GM21526 (cell line): Measurements from ENCODE around the gene ADAMTS13.
"Not testable (repeated sequence)": the region's sequence is repeated elsewhere in the genome, so short reads cannot be mapped to it uniquely, and the experiment has no call there.

ENCODE experiments used
- ATAC-seq: cut with Tn5 transposase; IDR thresholded peaks from one replicate; pipeline ENCODE4 v1.9.1; 2021; ENCODE audit warnings: moderate library complexity; ENCODE audit not compliant: unreplicated experiment, low FRiP score

ADAMTS13 gene

DNA sequence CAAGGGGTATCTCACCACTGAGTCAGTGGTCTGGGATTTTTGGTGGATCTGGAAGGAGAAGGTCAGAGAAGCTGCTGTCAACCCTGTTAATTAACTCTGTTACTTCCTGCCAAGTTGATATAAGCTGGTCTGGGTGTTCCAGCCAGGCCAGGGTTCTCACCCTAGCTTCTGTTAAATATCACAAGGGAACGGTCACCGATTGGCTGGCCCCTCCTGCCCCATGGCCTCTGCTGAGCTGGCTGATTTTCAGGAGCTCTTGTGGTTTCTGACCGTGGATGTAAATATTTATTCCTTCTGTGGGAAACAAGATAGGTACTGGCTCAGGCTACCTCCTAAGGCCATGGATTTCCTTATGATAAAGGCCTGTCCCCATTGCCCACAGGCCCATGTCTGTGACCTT, 1.0 kb downstream of the ADAMTS13 start:
- ATAC-seq = no peak

DNA sequence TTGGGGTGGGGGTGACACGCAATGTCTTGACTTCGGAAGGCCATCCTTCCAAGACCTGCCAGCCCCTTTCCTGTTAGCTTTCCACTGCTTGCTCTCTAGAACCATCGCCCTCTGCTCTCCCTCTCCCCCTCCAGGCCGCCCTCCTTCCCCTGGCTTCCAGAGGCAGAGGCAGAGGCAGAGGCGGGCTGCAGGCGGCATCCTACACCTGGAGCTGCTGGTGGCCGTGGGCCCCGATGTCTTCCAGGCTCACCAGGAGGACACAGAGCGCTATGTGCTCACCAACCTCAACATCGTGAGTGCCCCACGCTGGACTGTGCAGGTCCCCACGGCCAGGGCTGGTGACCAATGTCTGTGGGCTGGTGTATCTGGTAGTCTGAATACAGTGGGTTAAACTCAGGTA, 2.0 kb downstream of the ADAMTS13 start:
- no peak for ATAC-seq

DNA sequence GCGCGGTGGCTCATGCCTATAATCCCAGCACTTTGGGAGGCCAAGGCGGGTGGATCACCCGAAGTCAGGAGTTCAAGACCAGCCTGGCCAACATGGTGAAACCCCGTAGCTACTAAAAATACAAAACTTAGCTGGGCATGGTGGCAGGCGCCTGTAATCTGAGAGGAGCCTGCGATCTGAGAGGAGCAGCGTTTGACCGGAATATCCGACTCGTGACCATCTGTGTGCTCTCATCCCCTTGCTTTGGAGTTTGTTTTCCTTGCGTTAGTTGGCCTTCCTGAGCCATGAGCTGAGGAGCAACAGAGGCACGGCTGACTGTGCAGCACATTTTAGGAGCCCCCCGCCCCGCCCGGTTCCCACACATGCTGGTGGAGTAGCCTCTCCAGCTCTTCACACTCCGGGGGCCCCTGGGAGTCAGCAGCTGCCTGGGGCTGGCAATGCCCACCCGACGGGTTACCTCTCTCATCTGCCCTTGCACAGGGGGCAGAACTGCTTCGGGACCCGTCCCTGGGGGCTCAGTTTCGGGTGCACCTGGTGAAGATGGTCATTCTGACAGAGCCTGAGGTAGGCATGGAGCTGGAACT, 3.0 kb downstream of the ADAMTS13 start:
- ATAC-seq = no peak

DNA sequence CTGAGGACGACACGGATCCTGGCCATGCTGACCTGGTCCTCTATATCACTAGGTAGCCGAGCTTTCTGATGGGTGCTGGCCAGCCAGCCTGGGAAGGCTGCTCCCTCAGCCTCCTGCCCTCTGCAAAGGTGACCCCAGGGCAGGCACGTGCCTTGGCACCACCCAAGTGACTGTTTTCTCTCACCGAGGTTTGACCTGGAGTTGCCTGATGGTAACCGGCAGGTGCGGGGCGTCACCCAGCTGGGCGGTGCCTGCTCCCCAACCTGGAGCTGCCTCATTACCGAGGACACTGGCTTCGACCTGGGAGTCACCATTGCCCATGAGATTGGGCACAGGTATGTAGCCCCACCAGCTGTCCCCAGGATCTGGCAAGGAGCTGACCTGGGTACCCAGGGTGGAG, 3.8 kb downstream of the ADAMTS13 start:
- no peak for ATAC-seq

DNA sequence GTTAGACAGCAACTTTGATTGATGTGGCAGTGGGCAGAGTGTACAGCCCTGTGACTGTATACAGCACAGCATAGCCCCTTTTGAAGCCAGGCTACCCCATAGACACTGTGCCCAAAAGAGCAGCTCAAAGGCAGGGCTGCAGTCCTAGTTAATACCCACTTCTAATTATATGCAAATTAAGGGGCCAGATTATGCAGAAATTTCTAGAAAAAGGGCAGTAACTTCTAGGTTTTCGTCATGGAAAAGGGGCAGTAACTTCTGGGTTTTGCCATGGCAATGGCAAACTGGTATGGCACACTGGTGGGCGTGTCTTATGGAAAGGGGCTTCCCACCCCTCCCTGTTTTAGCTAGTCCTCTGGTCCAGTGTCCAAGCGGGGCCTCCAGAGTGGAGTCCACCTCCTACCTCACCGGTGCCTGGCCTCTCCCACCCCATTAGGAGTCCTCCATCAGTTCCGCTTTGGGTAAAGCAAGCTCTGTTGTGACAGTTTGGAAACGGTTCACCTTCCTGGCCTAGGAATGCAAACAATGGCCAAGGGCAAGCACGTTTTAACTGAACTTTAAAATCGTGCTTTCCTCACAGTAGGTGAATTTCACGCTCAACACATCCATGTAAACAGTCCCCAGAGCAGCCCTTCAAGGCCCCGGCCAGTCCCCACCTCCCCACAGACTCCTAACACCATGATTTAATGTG, 5.6 kb downstream of the ADAMTS13 start:
- no peak for ATAC-seq

DNA sequence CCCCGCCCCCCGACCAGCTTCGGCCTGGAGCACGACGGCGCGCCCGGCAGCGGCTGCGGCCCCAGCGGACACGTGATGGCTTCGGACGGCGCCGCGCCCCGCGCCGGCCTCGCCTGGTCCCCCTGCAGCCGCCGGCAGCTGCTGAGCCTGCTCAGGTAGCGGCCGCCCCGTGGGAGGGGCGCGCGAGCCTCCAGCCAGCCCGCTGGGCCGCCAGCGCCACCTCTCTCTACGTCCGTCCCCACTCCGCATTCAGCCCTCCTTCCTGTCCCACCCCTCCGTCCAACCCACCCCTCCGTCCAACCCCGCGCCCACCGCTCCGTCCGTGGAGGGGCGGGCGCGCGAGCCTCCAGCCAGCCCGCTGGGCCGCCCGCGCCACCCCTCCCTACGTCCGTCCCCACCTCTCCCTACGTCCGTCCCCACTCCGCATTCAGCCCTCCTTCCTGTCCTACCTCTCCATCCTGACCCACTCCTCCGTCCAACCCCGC, 6.5 kb downstream of the ADAMTS13 start:
- no peak for ATAC-seq

DNA sequence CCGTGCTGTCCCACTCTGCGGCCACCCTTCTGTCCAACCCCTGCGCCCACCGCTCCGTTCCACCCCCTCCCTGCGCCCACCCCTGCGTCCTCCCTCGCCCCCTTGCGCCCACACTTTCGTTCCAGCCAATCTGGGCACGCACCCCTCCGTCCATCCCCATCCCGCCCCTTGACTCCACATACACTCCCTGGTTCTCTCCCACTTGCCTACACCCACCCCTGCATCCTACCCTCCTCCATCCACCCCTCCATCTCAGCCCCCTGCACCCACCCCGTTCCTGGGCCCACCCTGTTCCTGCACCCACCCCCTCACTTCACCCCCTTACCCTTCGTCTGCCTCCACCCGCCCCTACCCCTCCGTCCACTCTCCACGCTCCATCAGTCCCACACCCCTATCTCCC, 7.0 kb downstream of the ADAMTS13 start:
- ATAC-seq = no peak

DNA sequence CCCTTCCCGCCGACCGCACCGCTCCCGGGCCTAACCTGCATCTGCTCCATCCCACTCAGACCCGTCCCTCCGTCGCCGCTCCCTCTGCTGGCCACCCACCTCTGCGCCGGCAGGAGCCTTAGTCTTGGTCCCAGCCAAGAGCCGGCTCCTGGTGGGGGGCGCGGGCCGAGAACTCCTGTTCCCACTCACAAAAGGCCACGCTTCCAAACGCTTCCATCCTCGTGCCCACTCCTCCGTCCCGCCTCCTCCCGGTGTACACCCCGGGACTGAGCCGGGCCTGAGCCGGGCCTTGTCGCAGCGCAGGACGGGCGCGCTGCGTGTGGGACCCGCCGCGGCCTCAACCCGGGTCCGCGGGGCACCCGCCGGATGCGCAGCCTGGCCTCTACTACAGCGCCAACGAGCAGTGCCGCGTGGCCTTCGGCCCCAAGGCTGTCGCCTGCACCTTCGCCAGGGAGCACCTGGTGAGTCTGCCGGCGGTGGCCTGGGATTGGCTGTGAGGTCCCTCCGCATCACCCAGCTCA, 7.5 kb downstream of the ADAMTS13 start:
- ATAC-seq = no peak

DNA sequence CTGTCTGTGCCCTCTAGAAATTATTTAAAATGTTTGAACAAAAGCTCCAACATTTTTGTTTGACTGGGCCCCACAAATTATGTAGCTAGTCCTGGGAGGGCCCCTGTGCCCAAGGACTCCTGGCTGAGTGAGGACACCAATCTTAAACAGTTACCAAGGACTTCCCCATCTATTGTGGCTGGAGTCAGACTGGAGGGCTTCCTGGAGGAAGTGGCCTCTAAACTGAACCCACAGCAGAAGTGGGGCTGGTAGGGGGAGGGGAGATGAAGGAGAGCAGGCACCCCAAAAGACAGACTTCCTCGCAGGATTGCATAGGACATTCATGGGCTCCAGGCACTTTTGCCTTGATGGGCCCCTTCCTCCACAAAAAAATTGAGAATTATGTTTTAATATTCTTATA, 8.1 kb downstream of the ADAMTS13 start:
- ATAC-seq = no peak

DNA sequence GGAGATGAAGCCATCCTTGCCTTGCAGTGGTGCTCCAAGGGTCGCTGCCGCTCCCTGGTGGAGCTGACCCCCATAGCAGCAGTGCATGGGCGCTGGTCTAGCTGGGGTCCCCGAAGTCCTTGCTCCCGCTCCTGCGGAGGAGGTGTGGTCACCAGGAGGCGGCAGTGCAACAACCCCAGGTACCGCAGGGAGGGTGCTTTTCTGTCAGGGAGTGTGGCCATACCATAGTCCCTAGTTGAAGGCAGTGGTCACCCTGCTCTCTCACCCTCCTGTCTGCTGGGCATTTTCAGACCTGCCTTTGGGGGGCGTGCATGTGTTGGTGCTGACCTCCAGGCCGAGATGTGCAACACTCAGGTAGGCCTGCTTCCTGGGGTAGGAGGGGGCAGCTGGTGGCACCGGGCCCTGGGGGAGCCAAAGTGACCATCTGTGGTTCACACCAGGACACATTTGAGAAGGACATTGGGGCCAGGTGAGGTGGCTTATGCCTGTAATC, 11.2 kb downstream of the ADAMTS13 start:
- ATAC-seq = no peak

DNA sequence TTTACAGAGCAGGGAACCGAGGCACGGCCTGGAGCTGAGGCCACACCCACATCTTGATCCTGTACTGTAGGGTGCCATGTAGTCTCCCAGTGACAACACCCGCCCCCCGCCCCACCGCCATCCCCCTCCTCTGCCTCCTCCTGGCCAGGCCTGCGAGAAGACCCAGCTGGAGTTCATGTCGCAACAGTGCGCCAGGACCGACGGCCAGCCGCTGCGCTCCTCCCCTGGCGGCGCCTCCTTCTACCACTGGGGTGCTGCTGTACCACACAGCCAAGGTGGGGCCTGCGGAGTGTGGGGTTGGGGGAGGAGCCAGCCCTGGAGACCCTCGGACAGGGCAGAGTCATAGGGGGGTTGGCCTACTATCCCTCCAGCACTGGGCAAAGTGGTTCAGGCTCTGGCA, 14.5 kb downstream of the ADAMTS13 start:
- no peak for ATAC-seq

DNA sequence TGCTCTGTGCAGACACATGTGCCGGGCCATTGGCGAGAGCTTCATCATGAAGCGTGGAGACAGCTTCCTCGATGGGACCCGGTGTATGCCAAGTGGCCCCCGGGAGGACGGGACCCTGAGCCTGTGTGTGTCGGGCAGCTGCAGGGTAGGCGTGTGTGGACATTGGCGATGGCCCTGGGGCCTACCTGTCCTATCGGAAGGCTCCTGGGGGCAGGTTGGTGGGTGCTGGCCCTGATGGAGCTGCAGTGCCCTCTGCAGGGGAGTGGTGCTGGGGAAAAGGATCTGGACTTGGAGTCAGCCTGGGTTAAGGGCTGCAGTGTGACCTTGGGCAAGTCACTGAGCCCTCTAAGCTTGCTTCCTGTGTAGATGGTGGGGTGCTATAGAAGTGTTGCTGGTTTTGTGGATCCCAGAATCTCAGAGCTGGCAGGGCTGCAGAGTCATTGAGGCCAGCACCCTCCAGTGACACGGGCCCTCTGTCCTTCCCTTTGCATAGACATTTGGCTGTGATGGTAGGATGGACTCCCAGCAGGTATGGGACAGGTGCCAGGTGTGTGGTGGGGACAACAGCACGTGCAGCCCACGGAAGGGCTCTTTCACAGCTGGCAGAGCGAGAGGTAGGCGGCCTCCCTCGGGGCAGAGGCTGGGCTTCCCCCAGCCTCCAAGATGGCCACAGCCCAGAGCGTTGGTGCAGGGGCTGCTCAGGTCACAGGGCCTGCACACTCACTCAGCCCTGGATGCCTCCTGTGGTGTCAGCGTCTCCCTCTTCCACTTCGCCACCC, 15.8 kb downstream of the ADAMTS13 start:
- no peak for ATAC-seq

DNA sequence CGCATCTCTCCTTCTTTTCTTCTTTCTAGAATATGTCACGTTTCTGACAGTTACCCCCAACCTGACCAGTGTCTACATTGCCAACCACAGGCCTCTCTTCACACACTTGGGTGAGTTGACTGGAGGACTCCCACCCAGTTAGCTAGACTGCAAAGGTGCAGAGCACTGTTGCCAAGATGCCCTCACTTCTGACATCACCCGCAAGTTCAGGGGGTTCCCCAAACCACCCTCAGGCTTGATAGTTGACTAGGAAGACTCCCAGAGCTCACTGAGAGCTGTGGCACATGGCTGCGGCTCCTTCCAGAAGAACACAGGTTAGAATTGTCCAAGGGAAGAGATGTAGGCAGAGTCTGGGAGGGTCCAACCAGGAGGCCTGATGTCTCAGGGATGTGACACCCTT, 17.2 kb downstream of the ADAMTS13 start:
- no peak for ATAC-seq

DNA sequence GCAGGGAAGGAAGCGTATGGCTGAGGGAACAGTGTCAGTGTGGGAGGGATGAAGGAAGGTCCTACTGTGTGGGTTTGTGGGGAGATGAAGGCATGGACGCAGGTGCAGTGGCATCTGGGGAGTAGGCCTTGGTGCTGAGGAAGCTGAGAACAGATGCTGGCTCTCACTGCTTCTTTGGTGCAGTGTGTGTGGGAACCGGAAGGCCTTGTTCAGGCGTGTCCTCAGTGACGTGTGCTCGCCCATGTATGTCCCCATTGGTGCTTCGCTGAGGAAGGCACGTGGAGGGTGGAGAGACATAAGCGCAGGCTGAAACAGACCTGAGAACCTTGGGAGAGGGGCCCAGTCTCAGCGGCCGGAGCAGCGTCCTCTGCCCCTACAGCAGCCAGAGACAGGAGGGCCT, 18.7 kb downstream of the ADAMTS13 start:
- no peak for ATAC-seq

DNA sequence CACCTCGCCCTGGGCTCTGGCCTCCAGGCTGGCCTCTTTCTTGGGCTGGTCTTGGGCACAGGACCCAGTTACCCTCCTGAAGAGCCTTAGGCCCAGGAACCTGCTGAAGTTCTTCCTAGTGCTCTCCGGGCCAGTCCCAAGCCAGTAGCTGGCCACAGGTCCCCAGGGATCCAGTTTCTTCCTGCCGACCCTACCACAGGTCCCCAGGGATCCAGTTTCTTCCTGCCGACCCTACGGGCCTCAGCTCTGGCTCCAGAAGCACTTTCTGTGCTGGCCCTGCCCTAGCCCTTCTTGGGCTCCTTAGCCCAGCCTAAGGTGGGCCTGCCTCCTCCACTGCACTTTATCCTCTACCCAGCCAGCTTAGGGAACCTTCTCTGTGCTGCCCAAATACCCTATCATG, 19.4 kb downstream of the ADAMTS13 start:
- ATAC-seq = no peak

DNA sequence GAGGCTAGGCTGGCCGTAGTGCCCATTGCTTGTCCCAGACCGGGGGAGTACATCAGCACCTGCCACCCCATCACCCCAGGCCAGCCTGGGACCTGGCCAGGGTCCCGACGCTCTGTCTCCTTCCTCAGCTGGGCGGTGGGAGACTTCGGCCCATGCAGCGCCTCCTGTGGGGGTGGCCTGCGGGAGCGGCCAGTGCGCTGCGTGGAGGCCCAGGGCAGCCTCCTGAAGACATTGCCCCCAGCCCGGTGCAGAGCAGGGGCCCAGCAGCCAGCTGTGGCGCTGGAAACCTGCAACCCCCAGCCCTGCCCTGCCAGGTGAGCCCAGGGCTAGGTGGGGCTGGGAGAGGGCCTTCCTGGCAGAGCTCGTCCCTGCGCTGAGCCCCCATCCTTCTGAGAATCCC, 21.1 kb downstream of the ADAMTS13 start:
- no peak for ATAC-seq

DNA sequence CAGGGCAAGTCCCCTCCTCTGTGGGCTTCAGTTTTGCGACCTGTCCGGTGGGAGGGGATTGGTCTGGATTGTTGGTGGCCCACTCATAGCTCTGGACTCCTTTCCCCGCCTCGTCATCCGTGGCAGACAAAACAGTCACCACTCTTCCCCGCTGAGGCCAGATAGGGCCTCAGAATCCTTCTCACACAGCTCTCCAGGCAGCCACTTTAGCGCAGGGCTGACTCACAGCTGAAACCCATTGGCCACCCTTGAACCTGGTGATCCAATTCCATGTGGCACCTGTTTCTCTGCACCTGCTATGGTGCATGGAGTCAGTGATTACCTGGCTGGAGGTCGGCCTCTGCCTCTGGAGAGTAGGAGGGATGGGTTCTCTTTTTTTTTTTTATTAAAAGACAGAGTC, 21.8 kb downstream of the ADAMTS13 start:
- ATAC-seq = no peak

DNA sequence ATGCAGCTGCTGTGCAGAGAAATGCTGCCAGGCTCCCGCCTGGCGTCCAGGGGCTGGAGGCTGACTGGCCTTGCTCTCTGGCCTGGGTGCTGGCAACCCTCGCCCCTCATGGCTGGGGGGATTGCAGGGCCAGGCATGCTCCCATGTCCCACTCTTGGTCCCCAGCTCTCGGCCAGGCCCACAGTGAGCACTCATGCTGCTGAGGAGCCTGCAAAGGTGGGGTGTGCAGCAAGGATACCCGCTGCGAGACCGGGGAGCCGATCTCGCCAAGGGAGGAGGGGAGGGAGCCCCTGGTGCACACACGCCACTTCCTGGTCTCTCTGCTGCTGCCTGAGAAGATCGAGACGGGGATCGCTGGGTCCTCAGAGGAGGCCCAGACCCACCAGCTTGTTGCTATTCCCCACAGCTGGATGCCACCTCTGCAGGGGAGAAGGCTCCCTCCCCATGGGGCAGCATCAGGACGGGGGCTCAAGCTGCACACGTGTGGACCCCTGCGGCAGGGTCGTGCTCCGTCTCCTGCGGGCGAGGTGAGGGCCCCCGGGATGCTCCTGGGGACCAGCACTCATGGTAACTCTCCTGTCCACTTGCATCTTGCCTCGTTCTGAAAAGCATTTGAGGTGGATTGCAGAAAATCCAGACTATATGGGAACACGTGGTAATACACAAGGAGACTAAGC, 23.3 kb downstream of the ADAMTS13 start:
- ATAC-seq = no peak

DNA sequence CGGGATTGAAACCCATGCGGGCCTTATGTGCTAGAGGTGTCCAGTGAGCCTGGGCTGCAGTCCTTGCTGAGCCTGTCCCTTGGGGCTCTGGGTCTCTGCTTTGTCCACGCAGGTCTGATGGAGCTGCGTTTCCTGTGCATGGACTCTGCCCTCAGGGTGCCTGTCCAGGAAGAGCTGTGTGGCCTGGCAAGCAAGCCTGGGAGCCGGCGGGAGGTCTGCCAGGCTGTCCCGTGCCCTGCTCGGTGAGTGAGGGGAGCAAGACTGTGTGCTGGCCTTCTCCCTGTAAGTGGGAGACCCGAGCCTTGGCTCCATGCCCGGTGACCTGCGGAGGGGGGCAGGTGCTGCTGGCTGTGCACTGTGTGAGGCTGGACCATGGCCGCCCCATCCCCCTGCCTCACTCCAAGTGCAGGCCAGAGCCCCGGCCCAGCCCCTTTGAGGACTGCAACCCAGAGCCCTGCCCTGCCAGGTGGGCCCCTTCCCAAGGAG, 26.4 kb downstream of the ADAMTS13 start:
- no peak for ATAC-seq

DNA sequence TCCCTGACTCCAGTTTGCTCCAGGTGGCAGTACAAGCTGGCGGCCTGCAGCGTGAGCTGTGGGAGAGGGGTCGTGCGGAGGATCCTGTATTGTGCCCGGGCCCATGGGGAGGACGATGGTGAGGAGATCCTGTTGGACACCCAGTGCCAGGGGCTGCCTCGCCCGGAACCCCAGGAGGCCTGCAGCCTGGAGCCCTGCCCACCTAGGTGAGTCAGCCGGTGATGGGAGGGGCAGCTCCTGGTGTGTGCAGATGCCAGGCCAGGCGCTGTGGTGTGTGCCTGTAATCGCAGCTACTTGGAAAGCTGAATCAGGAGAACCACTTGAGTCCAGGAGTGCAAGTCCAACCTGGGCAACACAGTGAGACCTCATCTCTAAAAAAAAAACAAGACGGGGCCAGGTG, 27.6 kb downstream of the ADAMTS13 start:
- ATAC-seq = no peak

DNA sequence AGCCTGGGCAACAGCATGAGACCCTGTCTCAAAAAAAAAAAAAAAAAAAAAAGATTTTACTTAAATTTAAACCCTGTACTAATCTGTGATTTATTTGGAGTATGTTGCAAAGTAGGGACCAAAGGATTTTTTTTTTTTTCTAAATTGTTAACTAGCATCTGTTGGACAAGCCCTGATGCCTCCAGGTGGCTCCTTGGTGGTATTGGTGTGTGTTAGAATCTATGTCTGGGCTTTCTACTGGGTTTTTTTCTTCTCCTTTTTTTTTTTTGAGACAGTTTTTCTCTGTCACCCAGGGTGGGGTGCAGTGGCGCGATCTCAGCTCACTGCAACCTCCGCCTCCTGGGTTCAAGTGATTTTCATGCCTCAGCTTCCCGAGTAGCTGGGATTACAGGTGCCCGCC, 29.7 kb downstream of the ADAMTS13 start:
- not testable (repeated sequence) for ATAC-seq
